HepG2 (cell line): ENCODE results near the gene EYA4. TPM values are rescaled to one million over a fixed set of nuclear protein-coding genes. Genes with fewer than 3 reads are reported as not detected.

ENCODE experiments used
- AFF4 ChIP-seq: sonication (generic); formaldehyde crosslinking; IDR thresholded peaks from 2 replicates; pipeline ENCODE4 v1.4.0; 2020; ENCODE audit warnings: missing genetic modification reagents
- E2F1 ChIP-seq: sonication (generic); formaldehyde crosslinking; IDR thresholded peaks from 2 replicates; pipeline ENCODE4 v1.5.0; 2020; ENCODE audit warnings: missing genetic modification reagents
- RBAK ChIP-seq: sonication (generic); formaldehyde crosslinking; IDR thresholded peaks from 2 replicates; pipeline ENCODE4 v1.5.1; 2020; ENCODE audit warnings: mild to moderate bottlenecking, missing genetic modification reagents
- SMC3 ChIP-seq: IDR thresholded peaks from 2 replicates; pipeline ENCODE4 v1.6.1; 2011; ENCODE audit warnings: low read length, improper control_type of control experiment
- ZNF639 ChIP-seq: conservative IDR thresholded peaks from 2 replicates; pipeline ENCODE4 v1.6.1; 2018; ENCODE audit warnings: missing genetic modification reagents
- ZNF737 ChIP-seq: sonication (generic); formaldehyde crosslinking; IDR thresholded peaks from 2 replicates; pipeline ENCODE4 v1.5.0; 2020; ENCODE audit warnings: missing genetic modification reagents, mild to moderate bottlenecking, borderline replicate concordance
- polyA plus RNA-seq, 8 experiments: library from polyadenylated mRNA; depleted of rRNA in 3 of 8; stranded (reverse) in 7 of 8; unstranded in 1 of 8; fragments of >200 nt; fragmentation: Illumina TruSeq in 4 of 8; extraction: Trizol in 4 of 8; gene quantifications; 2 replicates each; pipeline versions ENCODE4 v1.2.1 to v1.2.3, GENCODE V29; 2011 to 2016; ENCODE audit warnings: low read depth in 4 of 8, missing spikeins in 1 of 8, mixed read lengths in 1 of 8; ENCODE audit not compliant: insufficient read depth in 1 of 8
- total RNA-seq, 5 experiments: library from RNA; depleted of rRNA; stranded (reverse); fragments of >200 nt; fragmentation: Illumina TruSeq; extraction: Trizol; gene quantifications; 2 replicates each; pipeline ENCODE4 v1.2.3, GENCODE V29; 2016; ENCODE audit warnings: low read depth in 1 of 5
- TF ChIP-seq, protein P1 (sequence below): sonication (generic); formaldehyde crosslinking; IDR thresholded peaks from 2 replicates; pipeline ENCODE4 v1.4.0; 2020; ENCODE audit warnings: low read depth, mild to moderate bottlenecking, missing genetic modification reagents

Gene EYA4
- total and polyA plus RNA-seq, 2 of the 13 experiments (the other 11 are each of a cell fraction or from before 2014, with no cell fraction given), result not detected

- TF ChIP-seq ZNF639 (CRISPR knock-in tag) (no peak), ZNF737 (CRISPR knock-in tag) (no peak), E2F1 (CRISPR knock-in tag) (no peak), AFF4 (CRISPR knock-in tag) (no peak), SMC3 (no peak), RBAK (no peak)
- TF ChIP-seq, protein P1, sequence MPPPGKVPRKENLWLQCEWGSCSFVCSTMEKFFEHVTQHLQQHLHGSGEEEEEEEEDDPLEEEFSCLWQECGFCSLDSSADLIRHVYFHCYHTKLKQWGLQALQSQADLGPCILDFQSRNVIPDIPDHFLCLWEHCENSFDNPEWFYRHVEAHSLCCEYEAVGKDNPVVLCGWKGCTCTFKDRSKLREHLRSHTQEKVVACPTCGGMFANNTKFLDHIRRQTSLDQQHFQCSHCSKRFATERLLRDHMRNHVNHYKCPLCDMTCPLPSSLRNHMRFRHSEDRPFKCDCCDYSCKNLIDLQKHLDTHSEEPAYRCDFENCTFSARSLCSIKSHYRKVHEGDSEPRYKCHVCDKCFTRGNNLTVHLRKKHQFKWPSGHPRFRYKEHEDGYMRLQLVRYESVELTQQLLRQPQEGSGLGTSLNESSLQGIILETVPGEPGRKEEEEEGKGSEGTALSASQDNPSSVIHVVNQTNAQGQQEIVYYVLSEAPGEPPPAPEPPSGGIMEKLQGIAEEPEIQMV (CRISPR knock-in tag), result no peak
Measured at GRCh38 chr6:133392641-133393040, 151.5 kb downstream of the EYA4 start (continued).
